ENCODE data around the gene CARMIL1. TPM values are rescaled to one million over a fixed set of nuclear protein-coding genes. Genes with fewer than 3 reads are reported as not detected.

Gene CARMIL1
- total and polyA plus RNA-seq, 3 experiments from 2014 or later = 1.8 to 2.9 TPM; not detected in 1

GRCh38 chr6:25570578-25570977, 291.4 kb downstream of the CARMIL1 start:
- no peaks in the 10 kb centered on the region for H3K36me3 Mint-ChIP-seq
- no peak overlapping the region for H3K4me3 ChIP-seq (ENCODE audit: low read length)
- no peaks in the 10 kb centered on the region for H3K36me3 ChIP-seq (ENCODE audit: insufficient read depth, low read length)
- H3K4me1 Mint-ChIP-seq = no peaks in the 10 kb centered on the region
- H3K27me3 ChIP-seq (ENCODE audit: insufficient read depth, low read length, poor library complexity, severe bottlenecking) = no peaks in the 10 kb centered on the region
- ChIA-PET CTCF (interaction anchor here (1.1 kb wide), 1 partner anchor 14 kb away, joined by 3 read pairs; no protein-coding TSS in a partner anchor), POLR2A (no interaction called here)
- peaks cover 0 to 5% of the 10 kb centered on the region in 2 donors for H3K27me3 Mint-ChIP-seq
- H3K9me3 Mint-ChIP-seq = no peaks in the 10 kb centered on the region
- H3K4me3 Mint-ChIP-seq = no peak overlapping the region
- H3K9me3 ChIP-seq (ENCODE audit: low read length) = no peaks in the 10 kb centered on the region
- no peak for DNase-seq
- no peaks in the 10 kb centered on the region for H3K4me1 ChIP-seq (ENCODE audit: insufficient read depth, low read length)
- H3K27ac ChIP-seq (ENCODE audit: low read depth, low read length) = no peak overlapping the region
- no peak overlapping the region for H3K27ac Mint-ChIP-seq

- Mint-ChIP-seq H3K27ac (no peak overlapping the region), H3K27me3 (peaks cover 0 to 3% of the 10 kb centered on the region in 2 donors), H3K36me3 (no peaks in the 10 kb centered on the region), H3K4me3 (no peak overlapping the region), H3K9me3 (no peaks in the 10 kb centered on the region), H3K4me1 (peaks cover 9 to 11% (median 10%) of the 10 kb centered on the region in 3 donors)
- Histone ChIP-seq H3K27ac (ENCODE audit: low read depth, low read length) (no peak overlapping the region), H3K4me1 (ENCODE audit: insufficient read depth, low read length) (no peaks in the 10 kb centered on the region), H3K9me3 (ENCODE audit: low read length) (no peaks in the 10 kb centered on the region), H3K36me3 (ENCODE audit: insufficient read depth, low read length) (no peaks in the 10 kb centered on the region), H3K27me3 (ENCODE audit: insufficient read depth, low read length, poor library complexity, severe bottlenecking) (no peaks in the 10 kb centered on the region), H3K4me3 (ENCODE audit: low read length) (no peak overlapping the region)
- CTCF ChIA-PET = no interaction called here
- POLR2A ChIA-PET = no interaction called here
- DNase-seq = no peak
Measured at GRCh38 chr6:25576919-25577318, 297.7 kb downstream of the CARMIL1 start.

DNA sequence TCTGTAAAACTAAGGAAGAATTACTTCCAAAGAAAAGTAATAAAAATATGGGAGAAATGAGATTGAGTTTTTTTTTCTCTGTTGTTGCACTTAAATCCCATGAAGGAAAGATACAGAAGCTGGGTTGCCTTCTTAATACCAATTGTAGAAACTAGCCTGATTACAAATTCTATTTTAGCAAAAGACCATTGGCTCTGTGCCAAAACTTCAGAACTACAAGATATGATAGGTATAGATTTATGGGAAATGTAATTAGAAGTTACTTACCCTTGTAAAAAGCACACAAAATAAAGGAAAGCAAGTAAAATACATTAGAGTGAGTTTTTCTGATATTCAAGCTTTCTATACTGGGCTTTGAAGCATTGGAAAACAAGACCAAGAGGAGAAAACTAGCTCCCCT, 299.4 kb downstream of the CARMIL1 start:
- Mint-ChIP-seq H3K27me3 (peaks cover 0 to 1% of the 10 kb centered on the region in 2 donors), H3K27ac (no peak overlapping the region), H3K36me3 (peaks cover 0 to 4% (median 1%) of the 10 kb centered on the region in 3 donors), H3K4me3 (no peak overlapping the region), H3K9me3 (peaks cover 0 to 1% (median 0%) of the 10 kb centered on the region in 5 donors), H3K4me1 (peaks cover 9 to 11% (median 10%) of the 10 kb centered on the region in 3 donors)
- Histone ChIP-seq H3K27me3 (ENCODE audit: insufficient read depth, low read length, poor library complexity, severe bottlenecking) (no peaks in the 10 kb centered on the region), H3K4me1 (ENCODE audit: insufficient read depth, low read length) (no peaks in the 10 kb centered on the region), H3K27ac (ENCODE audit: low read depth, low read length) (no peak overlapping the region), H3K36me3 (ENCODE audit: insufficient read depth, low read length) (no peaks in the 10 kb centered on the region), H3K4me3 (ENCODE audit: low read length) (no peak overlapping the region), H3K9me3 (ENCODE audit: low read length) (no peaks in the 10 kb centered on the region)
- no peak for DNase-seq
- CTCF ChIA-PET = no interaction called here
- POLR2A ChIA-PET = no interaction called here

GRCh38 chr6:25579391-25579883, 300.3 kb downstream of the CARMIL1 start:
- H3K27me3 Mint-ChIP-seq = peaks cover 0 to 1% of the 10 kb centered on the region in 2 donors
- Histone ChIP-seq H3K4me1 (ENCODE audit: insufficient read depth, low read length) (no peaks in the 10 kb centered on the region), H3K27me3 (ENCODE audit: insufficient read depth, low read length, poor library complexity, severe bottlenecking) (no peaks in the 10 kb centered on the region), H3K27ac (ENCODE audit: low read depth, low read length) (no peak overlapping the region), H3K36me3 (ENCODE audit: insufficient read depth, low read length) (no peaks in the 10 kb centered on the region), H3K9me3 (ENCODE audit: low read length) (no peaks in the 10 kb centered on the region), H3K4me3 (ENCODE audit: low read length) (no peak overlapping the region)
- peaks cover 0 to 4% (median 1%) of the 10 kb centered on the region in 3 donors for H3K36me3 Mint-ChIP-seq
- no peak for DNase-seq
- peak overlapping the region in 1 of 8 donors; percentile 62 for H3K27ac Mint-ChIP-seq
- H3K4me3 Mint-ChIP-seq = peak overlapping the region in 1 of 7 donors; percentile 46
- H3K9me3 Mint-ChIP-seq = peaks cover 0 to 1% (median 0%) of the 10 kb centered on the region in 5 donors
- ChIA-PET CTCF (interaction anchor here (0.7 to 1.0 kb wide), 3 partner anchors 10 to 64 kb away, joined by 3 to 4 read pairs (median 4); no protein-coding TSS in a partner anchor), POLR2A (no interaction called here)
- H3K4me1 Mint-ChIP-seq = peaks cover 9 to 11% (median 10%) of the 10 kb centered on the region in 3 donors

DNA sequence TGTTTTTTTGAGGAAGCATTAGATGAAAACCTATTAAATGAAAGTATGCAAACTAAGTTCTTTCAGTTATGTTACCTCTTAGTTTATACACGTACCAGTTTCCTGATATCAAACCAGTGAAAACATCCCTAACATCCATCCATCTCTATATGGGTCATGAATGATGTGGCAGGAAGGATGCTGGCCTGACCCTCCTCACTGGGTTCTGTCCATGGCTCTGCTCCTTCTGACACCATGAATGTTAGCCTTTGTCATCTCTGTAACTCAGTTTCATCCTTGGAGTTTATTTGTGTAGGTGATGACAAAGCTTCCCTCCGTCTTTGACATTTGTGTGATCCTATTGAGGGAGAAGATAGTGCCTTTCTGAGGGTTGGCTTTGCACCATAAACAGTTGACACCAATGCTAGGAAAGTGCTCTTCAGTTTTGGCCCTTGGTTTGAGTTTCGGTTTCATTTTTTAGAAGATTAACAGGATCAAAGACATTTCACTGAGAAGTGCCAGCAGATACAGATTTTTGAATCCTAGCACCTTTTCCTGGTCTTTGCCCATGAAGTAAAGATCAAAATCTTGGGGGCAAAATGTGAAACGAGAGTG, 300.8 kb downstream of the CARMIL1 start:
- ChIA-PET CTCF (interaction anchor here (0.8 to 1.0 kb wide), 2 partner anchors 10 to 29 kb away, joined by 3 to 4 read pairs; no protein-coding TSS in a partner anchor), POLR2A (no interaction called here)
- H3K4me1 ChIP-seq (ENCODE audit: insufficient read depth, low read length) = no peaks in the 10 kb centered on the region
- no peak for DNase-seq
- no peaks in the 10 kb centered on the region for H3K27me3 ChIP-seq (ENCODE audit: insufficient read depth, low read length, poor library complexity, severe bottlenecking)
- no peaks in the 10 kb centered on the region for H3K36me3 ChIP-seq (ENCODE audit: insufficient read depth, low read length)
- H3K4me3 ChIP-seq (ENCODE audit: low read length) = no peak overlapping the region
- H3K9me3 Mint-ChIP-seq = peaks cover 0 to 1% (median 0%) of the 10 kb centered on the region in 5 donors
- peaks cover 0 to 4% (median 1%) of the 10 kb centered on the region in 3 donors for H3K36me3 Mint-ChIP-seq
- peak overlapping the region in 6 of 7 donors; percentile 8 to 59 (median 50) for H3K4me3 Mint-ChIP-seq
- peaks cover 0 to 1% of the 10 kb centered on the region in 2 donors for H3K27me3 Mint-ChIP-seq
- H3K4me1 Mint-ChIP-seq = peaks cover 9 to 11% (median 10%) of the 10 kb centered on the region in 3 donors
- H3K9me3 ChIP-seq (ENCODE audit: low read length) = no peaks in the 10 kb centered on the region
- no peak overlapping the region for H3K27ac ChIP-seq (ENCODE audit: low read depth, low read length)
- H3K27ac Mint-ChIP-seq = peak overlapping the region in 4 of 8 donors; percentile 3 to 62 (median 44)

GRCh38 chr6:25582101-25582500, 302.9 kb downstream of the CARMIL1 start:
- Histone ChIP-seq H3K27ac (ENCODE audit: low read depth, low read length) (no peak overlapping the region), H3K4me3 (ENCODE audit: low read length) (no peak overlapping the region), H3K36me3 (ENCODE audit: insufficient read depth, low read length) (no peaks in the 10 kb centered on the region), H3K4me1 (ENCODE audit: insufficient read depth, low read length) (no peaks in the 10 kb centered on the region), H3K27me3 (ENCODE audit: insufficient read depth, low read length, poor library complexity, severe bottlenecking) (no peaks in the 10 kb centered on the region), H3K9me3 (ENCODE audit: low read length) (no peaks in the 10 kb centered on the region)
- H3K27ac Mint-ChIP-seq = no peak overlapping the region
- H3K4me3 Mint-ChIP-seq = no peak overlapping the region
- peaks cover 0 to 1% (median 0%) of the 10 kb centered on the region in 5 donors for H3K9me3 Mint-ChIP-seq
- H3K36me3 Mint-ChIP-seq = peaks cover 0 to 4% (median 1%) of the 10 kb centered on the region in 3 donors
- POLR2A ChIA-PET = no interaction called here
- H3K27me3 Mint-ChIP-seq = peaks cover 0 to 1% of the 10 kb centered on the region in 2 donors
- H3K4me1 Mint-ChIP-seq = peaks cover 9 to 11% (median 10%) of the 10 kb centered on the region in 3 donors
- CTCF ChIA-PET = no interaction called here
- DNase-seq = no peak

DNA sequence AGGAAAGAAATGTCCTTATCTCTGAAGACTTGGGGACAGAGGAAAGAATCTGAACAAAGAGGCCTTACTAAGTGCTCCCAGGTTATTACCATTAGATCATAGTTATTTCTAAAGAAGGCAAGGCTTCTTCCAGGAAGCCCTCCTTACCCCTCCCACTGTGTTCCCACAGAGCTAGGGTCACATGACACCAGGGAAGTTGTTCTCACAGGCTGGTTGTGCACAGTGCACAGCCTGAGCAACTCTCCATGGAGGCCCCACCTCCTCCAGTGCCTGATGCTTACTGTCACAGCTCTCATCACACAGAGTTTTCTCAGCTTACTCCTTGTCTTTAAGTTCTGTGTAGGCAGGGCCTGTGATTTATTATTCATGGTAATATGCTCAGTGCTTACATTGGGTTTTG, 303.9 kb downstream of the CARMIL1 start:
- no peaks in the 10 kb centered on the region for H3K36me3 ChIP-seq (ENCODE audit: insufficient read depth, low read length)
- H3K27ac Mint-ChIP-seq = no peak overlapping the region
- POLR2A ChIA-PET = no interaction called here
- H3K36me3 Mint-ChIP-seq = peaks cover 0 to 4% (median 1%) of the 10 kb centered on the region in 3 donors
- CTCF ChIA-PET = interaction anchor here (1.2 kb wide), 1 partner anchor 305 kb away, joined by 3 read pairs; no protein-coding TSS in a partner anchor
- peaks cover 0 to 1% of the 10 kb centered on the region in 2 donors for H3K27me3 Mint-ChIP-seq
- H3K9me3 ChIP-seq (ENCODE audit: low read length) = no peaks in the 10 kb centered on the region
- no peaks in the 10 kb centered on the region for H3K27me3 ChIP-seq (ENCODE audit: insufficient read depth, low read length, poor library complexity, severe bottlenecking)
- peaks cover 9 to 11% (median 10%) of the 10 kb centered on the region in 3 donors for H3K4me1 Mint-ChIP-seq
- peaks cover 0 to 1% (median 0%) of the 10 kb centered on the region in 5 donors for H3K9me3 Mint-ChIP-seq
- no peak overlapping the region for H3K27ac ChIP-seq (ENCODE audit: low read depth, low read length)
- no peak for DNase-seq
- no peak overlapping the region for H3K4me3 ChIP-seq (ENCODE audit: low read length)
- H3K4me1 ChIP-seq (ENCODE audit: insufficient read depth, low read length) = no peaks in the 10 kb centered on the region
- H3K4me3 Mint-ChIP-seq = no peak overlapping the region

DNA sequence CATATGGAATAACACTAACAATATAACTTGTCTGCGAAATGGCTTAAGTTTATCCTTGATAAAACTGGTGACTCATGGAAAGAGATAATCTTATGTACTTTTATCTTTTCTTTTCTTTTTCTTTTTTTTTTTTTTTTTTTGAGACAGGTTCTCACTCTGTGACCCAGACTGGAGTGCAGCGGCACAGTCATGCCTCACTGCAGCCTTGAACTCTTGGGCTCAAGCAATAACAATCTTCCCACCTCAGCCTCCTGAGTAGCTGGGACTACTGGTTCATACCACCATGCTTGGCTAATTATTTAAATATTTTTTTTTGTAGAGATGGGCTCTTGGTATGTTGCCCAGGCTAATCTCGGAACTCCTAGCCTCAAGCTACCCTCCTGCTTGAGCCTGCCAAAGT, 304.7 kb downstream of the CARMIL1 start:
- no peak for DNase-seq
- Histone ChIP-seq H3K27me3 (ENCODE audit: insufficient read depth, low read length, poor library complexity, severe bottlenecking) (no peaks in the 10 kb centered on the region), H3K9me3 (ENCODE audit: low read length) (no peaks in the 10 kb centered on the region), H3K36me3 (ENCODE audit: insufficient read depth, low read length) (no peaks in the 10 kb centered on the region), H3K4me3 (ENCODE audit: low read length) (no peak overlapping the region), H3K27ac (ENCODE audit: low read depth, low read length) (no peak overlapping the region), H3K4me1 (ENCODE audit: insufficient read depth, low read length) (no peaks in the 10 kb centered on the region)
- H3K27me3 Mint-ChIP-seq = peaks cover 0 to 1% of the 10 kb centered on the region in 2 donors
- H3K9me3 Mint-ChIP-seq = peaks cover 0 to 1% (median 0%) of the 10 kb centered on the region in 5 donors
- H3K4me3 Mint-ChIP-seq = no peak overlapping the region
- POLR2A ChIA-PET = no interaction called here
- H3K4me1 Mint-ChIP-seq = peaks cover 9 to 11% (median 10%) of the 10 kb centered on the region in 3 donors
- peaks cover 0 to 4% (median 1%) of the 10 kb centered on the region in 3 donors for H3K36me3 Mint-ChIP-seq
- H3K27ac Mint-ChIP-seq = no peak overlapping the region
- CTCF ChIA-PET = interaction anchor here (1.2 kb wide), 1 partner anchor 305 kb away, joined by 3 read pairs; no protein-coding TSS in a partner anchor
